Coronary artery (tissue), 2 donors: ENCODE results near the gene AREL1.

Experiments used
- DNase-seq: peaks from one replicate; pipeline ENCODE4 v3.0.0-alpha.2; 2017; ENCODE audit warnings: low spot score
- H3K27ac ChIP-seq, 2 donors: fragments of 200-600 bp; sonication (generic); one replicate each; pipeline ENCODE4 v1.5.1; 2016 to 2019
- H3K4me3 ChIP-seq: fragments of 200-600 bp; sonication (generic); 2 replicates; pipeline ENCODE4 v1.5.1; 2016; ENCODE audit warnings: mild to moderate bottlenecking, moderate library complexity
- TF ChIP-seq, protein P1 (sequence below): fragments of 200-600 bp; sonication (generic); IDR thresholded peaks from one replicate; pipeline ENCODE4 v1.5.1; 2019; ENCODE audit warnings: antibody characterized with exemption

Gene AREL1

DNA sequence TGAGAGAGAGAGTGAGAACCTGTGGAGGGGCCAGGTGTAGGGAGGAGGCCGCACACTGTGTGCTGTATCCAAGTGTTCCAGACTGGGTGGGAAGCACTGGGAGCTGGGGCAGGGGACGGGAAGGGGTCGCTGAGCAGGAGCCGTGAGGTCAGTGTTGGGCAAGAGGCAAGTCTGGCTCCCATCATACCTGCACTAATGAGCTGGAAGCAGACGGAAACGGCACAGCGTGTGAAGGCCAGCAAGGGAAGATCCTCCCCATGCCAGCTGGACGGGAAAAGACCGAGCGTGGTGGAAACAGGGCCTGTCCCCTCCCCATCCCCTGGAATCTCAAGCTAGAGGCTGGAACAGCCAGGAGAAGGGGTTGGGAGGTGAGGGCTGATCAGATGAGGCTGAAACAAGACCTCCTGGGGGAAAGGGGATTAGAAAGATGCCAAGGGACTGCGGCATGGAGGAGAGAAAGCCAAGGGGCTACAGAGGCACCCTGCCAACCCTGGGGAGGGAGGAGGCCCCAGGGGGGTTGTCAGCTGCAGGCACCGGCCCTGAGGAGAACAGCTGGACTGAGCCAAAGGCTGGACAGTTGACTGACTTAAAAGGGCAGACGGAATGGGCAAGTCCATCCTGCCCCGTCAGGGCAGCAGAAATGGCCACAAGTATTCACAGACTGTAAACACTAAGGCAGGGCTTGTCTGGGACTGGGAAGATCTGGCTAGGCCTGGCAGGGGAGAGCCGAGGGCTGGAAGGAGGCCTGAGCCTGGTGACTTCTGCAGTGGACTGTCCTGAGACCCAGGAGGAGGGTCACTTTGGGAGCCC, 81.8 kb downstream of the AREL1 start:
- H3K27ac ChIP-seq = peak overlapping the region in 1 of 2 donors; percentile 60
- DNase-seq = no peak
- TF ChIP-seq, protein P1, sequence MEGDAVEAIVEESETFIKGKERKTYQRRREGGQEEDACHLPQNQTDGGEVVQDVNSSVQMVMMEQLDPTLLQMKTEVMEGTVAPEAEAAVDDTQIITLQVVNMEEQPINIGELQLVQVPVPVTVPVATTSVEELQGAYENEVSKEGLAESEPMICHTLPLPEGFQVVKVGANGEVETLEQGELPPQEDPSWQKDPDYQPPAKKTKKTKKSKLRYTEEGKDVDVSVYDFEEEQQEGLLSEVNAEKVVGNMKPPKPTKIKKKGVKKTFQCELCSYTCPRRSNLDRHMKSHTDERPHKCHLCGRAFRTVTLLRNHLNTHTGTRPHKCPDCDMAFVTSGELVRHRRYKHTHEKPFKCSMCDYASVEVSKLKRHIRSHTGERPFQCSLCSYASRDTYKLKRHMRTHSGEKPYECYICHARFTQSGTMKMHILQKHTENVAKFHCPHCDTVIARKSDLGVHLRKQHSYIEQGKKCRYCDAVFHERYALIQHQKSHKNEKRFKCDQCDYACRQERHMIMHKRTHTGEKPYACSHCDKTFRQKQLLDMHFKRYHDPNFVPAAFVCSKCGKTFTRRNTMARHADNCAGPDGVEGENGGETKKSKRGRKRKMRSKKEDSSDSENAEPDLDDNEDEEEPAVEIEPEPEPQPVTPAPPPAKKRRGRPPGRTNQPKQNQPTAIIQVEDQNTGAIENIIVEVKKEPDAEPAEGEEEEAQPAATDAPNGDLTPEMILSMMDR = no peak
- no peak overlapping the region for H3K4me3 ChIP-seq

DNA sequence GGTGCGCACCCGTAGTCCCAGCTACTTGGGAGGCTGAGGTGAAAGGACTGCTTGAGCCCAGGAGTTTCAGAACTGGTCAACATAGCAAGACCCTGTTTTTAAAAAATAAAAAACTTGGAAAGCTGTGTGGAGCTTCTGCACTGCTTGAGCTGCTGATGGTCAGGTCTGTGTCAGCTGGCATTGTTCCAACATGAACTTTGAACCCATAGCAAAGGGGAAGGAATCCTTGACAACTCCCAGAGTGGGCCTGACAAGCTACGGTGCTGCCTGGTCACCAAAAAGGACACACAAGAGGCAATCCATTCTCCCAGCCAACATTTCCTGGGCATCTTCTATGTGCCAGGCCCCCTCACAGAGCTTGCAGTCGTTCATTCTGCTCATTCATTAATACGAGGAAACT, 84.5 kb downstream of the AREL1 start:
- Histone ChIP-seq H3K27ac (no peak overlapping the region), H3K4me3 (no peak overlapping the region)
- TF ChIP-seq, protein P1 = no peak
- DNase-seq = no peak

DNA sequence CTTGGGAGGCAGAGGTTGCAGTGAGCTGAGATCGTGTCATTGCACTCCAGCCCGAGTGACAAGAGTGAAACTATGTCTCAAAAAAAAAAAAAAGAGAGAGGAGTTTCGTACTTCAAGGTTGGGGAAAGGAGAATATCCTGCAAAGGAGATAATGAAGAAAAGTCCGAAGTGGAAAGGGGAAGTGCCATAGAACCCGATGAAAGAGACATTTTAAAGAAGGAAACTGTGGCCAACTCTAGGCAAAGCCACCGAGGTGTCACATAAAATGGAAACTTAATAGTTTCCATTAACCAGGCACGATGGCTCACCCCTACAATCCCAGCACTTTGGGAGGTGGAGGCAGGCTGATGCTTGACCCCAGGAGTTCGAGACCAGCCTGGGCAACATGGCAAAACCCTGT, 85.8 kb downstream of the AREL1 start:
- no peak for DNase-seq
- no peak overlapping the region for H3K4me3 ChIP-seq
- H3K27ac ChIP-seq = no peak overlapping the region
- TF ChIP-seq, protein P1 = no peak

DNA sequence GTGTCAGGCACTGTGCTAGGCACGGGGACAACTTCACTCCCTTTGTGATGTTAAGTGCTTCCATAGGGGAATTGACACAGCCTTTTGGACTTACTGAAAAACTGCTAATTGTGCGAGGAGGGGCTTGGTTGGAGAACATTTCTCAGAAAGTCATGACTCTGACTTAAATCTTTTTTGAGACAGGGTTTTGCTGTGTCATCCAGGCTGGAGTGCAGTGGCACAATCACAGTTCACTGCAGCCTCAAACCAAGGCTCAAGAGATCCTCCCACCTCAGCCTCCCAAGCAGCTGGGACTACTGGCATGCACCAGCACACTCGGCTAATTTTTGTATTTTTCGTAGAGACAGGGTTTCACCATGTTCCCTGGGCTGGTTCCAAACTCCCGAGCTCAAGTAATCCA, 90.6 kb downstream of the AREL1 start:
- no peak overlapping the region for H3K4me3 ChIP-seq
- no peak for DNase-seq
- no peak overlapping the region for H3K27ac ChIP-seq
- TF ChIP-seq, protein P1 = no peak

DNA sequence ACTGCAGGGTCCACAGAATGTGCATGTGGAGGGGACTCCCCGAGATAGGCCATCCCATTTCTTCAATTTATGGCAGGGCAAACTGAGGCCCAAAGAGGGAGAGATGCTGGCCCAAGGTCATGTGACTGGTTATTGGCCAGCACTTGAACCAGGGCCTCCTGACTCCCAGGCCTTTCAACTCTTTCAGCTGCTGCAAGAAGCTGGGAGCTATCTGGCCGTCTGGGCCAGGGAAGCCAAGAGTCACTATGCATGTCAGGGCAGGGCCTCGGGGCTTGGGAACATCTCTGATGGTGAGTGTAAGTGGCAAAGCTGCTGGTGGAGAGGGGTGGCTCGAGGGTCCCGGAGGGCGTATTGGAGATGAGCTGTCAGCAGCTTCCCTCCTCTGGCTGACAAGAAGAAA, 91.3 kb downstream of the AREL1 start:
- TF ChIP-seq, protein P1 = no peak
- peak overlapping the region in 1 of 2 donors; percentile 90 for H3K27ac ChIP-seq
- H3K4me3 ChIP-seq = no peak overlapping the region
- no peak for DNase-seq

DNA sequence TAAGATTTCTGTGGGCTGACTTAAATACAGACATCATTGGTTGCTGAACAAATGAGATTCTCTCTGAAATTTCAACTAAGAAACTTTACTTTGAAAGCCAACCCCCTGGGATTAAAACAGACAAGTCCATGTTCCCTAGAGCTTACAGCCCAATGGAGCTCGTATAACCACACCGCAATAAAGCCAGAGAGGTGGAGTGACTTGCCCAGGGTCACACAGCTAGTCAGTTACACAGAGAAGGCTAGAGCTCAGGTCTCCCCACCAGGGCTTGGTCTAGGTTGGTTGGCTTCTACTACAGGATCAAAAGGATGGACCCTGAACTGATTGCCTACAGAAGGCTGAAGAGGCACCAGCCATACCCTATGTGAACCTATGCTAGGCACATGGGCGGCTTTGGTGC, 92.0 kb downstream of the AREL1 start:
- TF ChIP-seq, protein P1 = no peak
- DNase-seq = no peak
- H3K4me3 ChIP-seq = no peak overlapping the region
- H3K27ac ChIP-seq = peak overlapping the region in 1 of 2 donors; percentile 90

DNA sequence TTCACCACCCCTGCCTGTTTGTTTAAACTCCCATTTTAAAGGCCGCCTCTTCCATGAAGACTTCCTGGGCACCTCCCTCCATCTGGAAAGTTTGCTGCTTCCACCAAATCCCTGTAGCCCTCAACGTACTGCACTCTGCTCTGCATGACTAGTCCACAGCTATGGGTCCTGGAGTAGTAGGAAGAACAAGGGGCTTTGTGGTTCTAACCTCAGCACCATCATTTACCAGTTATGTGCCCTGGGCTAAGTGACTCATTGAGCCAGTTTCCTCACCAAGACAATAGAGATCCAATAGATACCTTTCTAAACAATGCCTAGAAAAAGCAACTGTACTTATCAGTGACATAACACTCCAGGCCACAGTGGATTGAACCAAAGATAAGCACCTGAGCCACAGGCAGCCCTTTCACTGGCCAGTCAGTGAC, 92.4 kb downstream of the AREL1 start:
- Histone ChIP-seq H3K27ac (peak overlapping the region; percentile 76 to 90), H3K4me3 (no peak overlapping the region)
- no peak for DNase-seq
- TF ChIP-seq, protein P1 = no peak
